HG02610 (cell line): ENCODE results near the gene NCAPG2.
A peak's percentile ranks its signal among the peaks of the same experiment; 100 is the strongest.
"Not testable (repeated sequence)": the region's sequence is repeated elsewhere in the genome, so short reads cannot be mapped to it uniquely, and the experiment has no call there.

Experiments used
- ATAC-seq: cut with Tn5 transposase; IDR thresholded peaks from one replicate; pipeline ENCODE4 v1.9.1; 2021; ENCODE audit warnings: mild to moderate bottlenecking, moderate library complexity; ENCODE audit not compliant: unreplicated experiment

NCAPG2 gene

DNA sequence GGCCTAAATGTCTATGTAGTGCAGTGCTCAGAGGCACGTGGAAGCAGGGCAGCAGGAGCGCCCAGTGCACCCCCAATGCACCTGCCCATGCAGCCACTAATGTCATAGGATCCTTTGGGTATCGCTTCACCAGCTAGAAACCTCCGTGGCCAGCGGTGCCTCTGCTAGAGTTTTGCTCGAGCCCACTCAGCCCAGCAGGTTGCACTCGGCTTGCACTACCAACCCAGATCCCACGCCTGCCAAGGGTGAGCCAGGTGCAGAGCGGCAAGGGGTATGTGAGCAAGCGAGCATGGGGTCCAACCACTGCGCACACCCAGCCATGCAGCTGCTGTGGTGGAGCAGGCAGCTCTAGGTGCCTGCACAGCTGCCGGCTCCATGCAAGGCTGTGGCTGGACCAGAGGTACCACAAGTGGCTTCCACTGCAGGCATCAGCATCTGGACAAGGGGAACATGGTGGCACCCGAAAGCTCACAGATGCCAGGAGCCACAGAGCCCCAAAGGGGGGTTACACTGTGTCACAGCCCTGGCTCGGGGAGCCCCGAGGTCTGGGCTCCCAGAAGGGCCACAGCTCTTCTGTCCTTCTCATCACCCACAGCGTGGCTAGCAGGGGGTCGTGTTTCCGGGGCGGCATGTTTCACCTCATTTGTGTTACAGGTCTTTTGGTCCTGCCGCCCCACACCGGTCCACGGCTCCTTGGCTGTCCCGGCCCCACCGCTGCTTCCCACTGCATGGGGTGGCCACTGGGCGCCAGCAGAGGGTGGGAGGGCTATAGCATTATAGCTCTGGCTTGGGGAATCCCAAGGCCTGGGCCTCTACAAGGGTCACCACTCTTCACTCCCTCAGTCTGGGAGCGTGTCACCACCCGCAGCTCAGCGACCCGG, 2.3 kb upstream of the NCAPG2 start:
- no peak for ATAC-seq

DNA sequence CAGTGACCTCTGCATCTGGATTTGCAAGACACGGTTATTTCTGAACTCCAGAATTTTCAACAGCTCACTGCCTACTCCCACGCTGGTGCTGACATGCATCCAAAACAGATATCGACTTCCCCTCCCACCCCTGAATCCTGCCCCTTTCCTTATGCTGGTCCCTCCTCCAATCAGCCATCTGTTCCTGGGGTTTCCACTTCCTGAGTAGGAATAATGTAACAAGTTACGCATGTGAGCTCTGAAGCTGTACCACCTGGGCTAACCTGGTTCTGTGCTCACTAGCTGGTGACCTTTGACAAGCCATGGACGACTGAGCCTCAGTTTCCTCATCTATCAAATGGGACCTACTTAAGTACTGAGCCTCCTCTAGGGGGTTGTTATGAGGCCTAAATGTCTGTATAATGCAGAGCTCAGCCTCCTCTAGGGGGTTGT, 1.7 kb upstream of the NCAPG2 start:
- ATAC-seq = no peak

DNA sequence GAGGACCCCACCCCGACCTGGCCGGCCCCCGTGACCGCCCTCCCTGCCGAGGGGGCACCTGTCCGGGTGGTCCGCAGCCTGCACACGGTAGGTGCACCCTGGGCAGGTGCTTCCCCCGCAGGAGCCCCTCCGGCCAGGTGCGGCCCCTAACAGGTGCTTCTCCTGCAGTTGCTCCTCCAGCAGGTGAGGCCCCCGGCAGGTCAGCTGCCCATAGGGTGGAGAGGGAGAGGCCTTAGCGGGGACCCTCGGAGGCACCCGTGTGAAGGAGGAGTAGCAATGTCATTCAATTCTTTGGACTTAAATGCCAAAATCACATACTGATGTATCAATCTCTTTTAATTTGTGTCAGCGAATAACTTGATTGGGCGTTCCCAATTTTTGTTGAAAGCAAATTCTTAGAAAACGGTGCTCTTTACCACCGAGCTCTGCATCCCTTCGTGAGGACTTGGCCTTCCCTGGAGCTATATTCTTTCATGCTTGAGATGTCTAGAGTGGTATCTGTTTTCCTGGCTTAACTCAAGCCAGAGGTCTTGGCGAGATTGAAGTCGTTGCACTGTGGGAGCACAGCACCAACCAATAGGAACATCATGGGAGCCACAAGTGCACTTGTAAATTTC, 738 bp upstream of the NCAPG2 start:
- ATAC-seq = no peak

DNA sequence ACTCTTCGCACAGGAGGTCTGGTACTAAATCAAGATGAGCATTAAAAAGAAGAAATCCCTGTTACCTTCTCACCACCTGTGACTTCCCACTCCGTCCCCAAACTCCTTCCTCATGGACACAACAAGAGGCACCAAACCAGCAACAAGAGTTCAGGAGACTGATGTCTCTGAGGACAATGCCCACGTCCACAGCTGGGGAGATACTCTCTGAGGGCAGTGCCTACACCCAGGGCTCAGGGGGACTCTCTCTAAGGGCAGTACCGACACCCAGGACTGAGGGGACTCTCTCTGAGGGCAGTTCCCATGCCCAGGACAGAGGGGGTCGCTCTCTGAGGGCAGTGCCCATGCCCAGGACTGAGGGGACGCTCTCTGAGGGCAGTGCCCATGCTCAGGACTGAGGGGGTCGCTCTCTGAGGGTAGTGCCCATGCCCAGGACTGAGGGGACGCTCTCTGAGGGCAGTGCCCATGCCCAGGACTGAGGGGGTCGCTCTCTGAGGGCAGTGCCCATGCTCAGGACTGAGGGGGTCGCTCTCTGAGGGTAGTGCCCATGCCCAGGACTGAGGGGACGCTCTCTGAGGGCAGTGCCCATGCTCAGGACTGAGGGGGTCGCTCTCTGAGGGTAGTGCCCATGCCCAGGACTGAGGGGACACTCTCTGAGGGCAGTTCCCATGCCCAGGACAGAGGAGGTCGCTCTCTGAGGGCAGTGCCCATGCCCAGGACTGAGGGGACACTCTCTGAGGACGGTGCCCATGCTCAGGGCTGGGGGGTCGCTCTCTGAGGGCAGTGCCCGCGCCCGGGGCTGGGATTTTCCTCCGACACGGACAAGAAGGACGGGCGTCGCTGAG, 703 bp downstream of the NCAPG2 start:
- not testable (repeated sequence) for ATAC-seq

DNA sequence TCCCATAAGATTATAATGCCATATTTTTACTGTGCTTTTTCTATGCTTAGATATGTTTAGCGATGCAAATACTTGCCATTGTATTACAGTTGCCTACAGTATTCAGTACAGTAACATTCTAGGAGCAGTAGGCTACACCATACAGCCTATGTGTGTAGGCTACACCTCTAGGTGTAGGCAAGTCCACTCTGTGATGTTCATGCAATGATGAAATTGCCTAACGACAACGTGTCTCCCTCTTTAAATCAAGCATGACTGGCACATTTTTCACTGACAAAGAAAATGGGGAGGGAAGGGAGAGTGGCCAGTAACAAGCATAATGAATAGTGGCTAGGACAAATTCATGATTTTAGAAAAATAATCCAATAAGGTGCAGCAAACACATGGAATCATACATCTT, 1.7 kb downstream of the NCAPG2 start:
- no peak for ATAC-seq

DNA sequence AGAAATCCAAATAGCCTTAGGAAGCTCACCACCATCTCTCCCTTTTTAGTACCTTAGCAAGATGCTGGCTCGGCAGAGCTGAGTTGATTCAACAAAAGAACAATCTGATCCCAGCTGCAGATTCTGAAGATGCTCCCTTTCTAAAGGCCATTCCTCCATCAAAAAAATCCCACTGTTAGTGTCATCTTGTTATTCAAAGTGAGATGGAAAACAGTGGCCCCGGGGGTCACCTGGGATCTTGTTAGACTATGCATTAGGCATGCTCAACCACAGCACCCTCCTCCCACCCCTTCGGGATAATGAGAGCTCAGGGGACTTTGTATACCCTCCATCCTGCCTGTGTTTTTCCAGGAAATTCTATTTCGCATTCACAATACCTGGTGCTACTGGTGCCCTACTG, 2.4 kb downstream of the NCAPG2 start:
- ATAC-seq = no peak

DNA sequence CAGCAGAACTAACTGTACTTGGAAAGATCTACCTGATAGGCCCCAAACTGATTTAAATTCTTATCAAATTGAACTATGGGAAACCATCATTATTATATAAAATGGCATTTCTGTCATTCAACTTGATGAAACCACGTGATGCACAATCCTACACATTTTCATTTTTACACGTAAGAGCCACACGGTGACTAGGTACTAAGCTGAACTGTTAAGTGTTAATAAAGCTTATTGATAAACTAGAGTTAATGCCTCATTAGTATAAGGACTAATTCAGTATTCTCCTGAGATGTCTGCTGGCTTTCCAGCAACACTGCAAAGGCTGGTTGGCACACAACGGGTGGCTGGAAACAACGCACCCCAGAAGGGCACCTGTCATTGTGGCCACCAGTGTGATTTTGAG, 4.6 kb downstream of the NCAPG2 start:
- no peak for ATAC-seq

DNA sequence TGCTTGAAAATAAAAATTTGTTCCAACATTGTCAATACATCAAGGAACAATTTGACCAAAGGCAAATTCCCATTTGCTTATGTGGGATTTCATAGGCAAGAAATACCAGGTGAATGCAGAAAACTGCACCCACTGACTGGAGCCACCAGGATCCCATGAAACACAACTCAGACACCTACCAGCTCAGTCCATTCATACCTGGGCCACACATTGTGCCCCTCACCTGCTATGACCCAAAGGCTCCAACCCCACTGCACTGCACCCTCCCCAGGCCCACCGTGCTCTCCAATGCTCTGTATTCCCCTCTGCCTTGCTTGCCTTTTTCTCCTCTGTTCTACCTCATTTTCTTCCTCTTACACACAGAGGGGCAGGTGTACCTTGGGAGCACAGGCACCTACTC, 5.3 kb downstream of the NCAPG2 start:
- ATAC-seq = no peak

DNA sequence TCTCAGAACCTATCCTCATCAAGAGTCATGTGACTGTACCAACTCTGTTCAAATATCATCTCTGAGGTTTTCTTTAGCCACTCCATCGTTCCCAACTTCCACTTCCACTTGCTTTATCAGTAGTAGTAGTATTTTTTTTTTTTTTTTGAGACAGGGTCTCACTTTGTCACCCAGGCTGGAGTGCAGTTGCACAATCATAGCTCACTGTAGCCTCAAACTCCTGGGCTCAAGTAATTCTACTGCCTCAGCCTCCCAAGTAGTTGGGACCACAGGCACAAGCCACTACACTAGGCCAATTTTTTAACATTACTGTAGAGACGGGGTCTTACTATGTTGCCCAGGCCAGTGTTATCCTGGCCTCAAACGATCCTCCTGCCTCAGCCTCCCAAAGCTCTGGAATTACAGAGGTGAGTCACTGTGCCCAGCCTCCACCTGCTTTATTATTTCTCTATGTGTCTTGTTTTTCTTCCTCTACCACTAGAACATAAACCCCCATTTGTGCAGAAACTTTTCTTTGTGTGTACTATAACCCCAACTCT, 5.9 kb downstream of the NCAPG2 start:
- no peak for ATAC-seq

DNA sequence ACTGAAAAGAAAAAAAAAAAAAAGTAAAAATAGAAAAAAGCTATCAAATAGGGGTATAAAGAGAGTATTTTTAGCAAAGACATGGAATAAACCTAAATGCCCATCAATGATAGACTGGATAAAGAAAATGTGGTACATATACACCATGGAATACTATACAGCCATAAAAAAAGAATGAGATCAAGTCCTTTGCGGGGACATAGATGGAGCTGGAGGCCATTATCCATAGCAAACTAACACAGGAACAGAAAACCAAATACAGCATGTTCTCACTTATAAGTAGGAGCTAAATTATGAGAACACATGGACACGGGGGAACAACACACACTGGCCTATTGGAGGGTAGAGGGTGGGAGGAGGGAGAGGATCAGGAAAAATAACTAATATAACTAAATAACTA, 7.0 kb downstream of the NCAPG2 start:
- ATAC-seq = not testable (repeated sequence)

DNA sequence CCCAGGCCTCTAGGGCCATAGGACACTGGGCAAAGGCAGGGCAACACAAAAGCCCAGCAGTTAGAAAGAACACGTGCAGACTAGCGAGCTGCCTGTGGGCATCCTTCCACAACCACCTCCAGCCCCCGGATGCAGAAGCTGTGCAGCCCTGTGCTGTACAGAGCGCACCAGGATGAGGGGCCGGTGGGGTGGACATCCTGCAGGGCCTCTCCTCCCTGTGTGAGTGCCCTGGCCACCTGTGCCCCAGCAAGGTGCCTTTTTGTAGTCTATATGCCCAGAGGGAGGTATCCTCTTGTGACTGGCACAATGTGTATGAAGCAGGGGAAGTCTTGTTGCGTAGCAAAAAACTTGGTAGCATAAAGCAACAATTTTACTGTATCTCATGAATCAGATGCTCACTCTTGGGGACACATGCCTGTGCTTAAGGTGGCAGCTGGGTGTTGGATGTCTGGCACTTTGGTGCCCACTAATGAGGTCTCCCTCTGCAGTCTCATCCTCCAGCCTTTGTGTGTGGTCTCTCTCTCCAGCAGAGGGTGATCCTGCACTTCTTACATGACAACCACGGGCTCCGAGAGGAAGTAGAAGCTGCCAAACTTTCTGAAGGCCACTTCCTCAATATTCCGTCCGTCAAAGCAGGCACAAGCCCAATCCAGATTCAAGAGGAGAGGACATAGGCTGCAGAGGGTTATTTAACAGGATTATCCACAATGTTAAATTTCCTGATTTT, 8.7 kb downstream of the NCAPG2 start:
- ATAC-seq = peak; percentile 89

DNA sequence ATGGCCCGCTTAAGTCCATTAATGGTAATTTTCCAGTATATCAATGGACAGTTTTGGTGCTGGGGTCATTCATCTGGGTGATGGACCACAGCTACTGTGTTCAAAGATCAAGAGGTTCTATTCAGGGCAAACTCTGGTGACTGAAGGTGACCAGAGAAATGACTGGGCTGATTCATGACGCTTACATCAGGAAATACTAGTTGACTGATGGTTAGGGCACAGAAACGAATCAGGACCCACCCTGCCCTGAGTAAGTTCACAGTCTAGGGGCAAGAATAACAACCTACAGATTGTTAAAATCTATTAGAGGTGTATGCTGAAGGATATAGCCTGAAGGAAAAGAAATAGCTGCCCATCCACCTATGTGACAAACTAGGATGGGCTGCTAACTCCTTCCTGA, 9.5 kb downstream of the NCAPG2 start:
- ATAC-seq = no peak

DNA sequence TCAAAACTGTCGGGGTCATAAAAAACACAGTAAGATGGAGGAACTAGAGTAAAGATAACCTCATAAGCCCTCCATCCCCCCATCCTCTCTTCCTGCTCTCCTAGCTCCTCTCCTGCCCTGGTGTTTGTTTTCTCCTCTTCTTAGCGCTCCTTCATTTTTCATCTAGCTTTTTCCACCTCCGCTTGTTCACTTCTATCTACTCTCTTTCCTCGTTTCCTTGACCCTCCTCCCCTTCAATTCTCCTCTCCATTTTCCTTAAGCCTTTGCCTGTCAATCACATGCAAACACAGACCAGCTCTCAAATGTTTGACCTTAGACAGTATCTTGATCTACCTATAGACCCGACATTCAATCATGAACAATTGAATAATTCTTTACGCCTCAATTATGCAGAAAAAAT, 10.0 kb downstream of the NCAPG2 start:
- no peak for ATAC-seq

DNA sequence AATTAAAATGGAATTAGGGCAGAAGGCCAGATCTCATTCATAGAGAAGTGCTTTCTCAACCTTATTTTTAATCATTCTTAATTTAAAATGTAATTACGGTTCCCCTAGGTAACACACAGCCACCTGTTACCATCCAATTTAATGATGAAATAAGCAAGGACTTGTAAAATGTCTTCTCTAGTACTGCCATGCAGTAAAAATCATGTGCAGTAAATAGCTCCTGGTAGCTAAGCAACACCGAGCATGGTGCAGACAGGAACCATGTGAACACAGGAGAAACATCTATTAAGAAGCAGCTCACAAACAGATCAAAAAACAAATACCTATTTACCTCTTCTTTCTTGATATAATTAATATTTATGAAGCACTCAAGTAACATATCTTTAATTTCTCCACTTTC, 15.1 kb downstream of the NCAPG2 start:
- ATAC-seq = no peak

DNA sequence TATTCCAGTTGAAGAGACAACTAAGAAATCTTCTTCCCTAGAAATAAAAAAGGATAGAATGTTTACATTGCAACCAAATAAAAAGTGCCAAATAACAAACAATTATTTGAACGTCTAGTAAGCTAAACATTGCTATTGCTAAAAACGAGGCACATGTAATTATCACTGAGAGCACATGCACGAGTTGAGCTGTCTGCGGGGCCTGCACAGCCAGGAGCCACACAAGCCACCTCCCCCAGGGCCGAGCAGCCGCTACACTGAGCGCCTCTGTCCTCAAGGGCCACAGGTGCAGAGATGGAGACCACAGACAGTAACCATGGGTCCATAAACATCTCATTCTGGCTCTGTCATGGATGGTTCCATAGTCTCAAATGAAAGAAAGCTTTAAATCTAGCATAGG, 17.2 kb downstream of the NCAPG2 start:
- ATAC-seq = no peak

DNA sequence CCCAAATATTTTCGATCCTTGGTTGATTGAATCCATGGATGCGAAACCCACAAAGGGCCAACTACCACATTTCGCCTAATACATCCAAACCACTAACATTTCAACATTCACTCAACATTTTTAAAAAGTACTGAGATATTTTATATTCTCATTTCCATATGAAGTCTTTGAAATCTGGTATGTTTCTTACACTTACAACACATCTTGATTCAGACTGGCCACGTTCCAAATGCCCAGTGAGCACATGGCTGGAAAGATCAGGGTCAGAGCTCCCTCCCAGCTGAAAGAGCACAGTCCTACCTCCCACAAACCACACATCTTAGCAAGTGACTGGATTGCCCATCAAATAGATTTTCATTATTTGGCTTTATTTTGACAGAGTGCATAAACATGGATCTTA, 18.9 kb downstream of the NCAPG2 start:
- no peak for ATAC-seq

DNA sequence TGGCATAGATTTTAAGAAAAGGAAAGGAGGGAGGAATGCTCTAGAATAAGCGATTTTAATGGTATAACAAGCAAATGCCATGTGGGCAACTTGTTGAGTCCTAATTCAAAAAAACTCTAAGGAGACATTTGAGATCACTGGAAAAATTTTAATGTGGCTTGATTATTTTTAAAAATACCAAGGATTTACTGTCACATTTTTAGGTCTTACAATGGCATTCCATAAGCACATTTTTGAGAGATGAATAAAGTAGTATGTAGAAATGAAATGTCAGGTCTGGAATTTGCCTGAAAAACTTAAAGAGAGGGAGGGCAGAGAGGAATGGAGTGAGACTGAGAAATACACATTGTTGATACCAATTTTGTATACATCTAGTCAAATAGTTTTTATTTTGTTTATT, 20.3 kb downstream of the NCAPG2 start:
- ATAC-seq = no peak

DNA sequence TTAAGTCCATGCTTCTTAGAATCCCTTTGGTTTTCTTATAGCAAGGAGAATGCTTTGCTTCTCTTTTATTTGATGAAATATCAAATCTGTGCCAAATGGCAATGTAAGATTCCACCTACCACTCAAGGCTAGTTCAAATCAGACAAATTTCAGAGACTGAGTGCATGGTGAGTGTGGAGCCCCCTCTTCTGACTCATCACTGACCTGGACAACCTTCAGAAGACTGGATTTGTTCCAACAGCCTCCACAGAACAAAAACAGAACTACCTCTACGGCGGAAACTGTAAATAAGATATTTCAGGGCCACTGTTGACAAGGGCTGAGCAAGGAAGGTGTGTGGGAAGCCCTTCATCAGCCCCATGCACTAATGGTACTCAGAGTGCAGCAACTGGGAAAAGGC, 21.1 kb downstream of the NCAPG2 start:
- no peak for ATAC-seq

DNA sequence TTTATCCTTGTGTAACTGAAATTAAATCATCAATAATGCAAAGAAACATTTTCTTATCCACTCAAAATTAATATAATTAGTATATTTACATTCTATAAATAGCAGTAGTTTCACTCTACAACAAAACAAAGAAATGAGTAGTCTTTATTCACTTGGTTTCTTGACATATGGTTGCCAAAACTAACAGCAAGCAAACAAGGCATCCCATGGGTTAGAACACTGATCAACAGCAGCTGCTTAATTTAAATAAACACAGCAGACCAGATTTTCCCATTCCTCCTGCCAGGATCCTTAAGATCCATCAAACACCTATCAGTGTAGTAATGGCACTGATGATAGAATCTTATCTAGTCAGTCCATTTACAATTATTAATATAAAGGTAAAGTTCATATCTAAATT, 22.1 kb downstream of the NCAPG2 start:
- ATAC-seq = no peak

DNA sequence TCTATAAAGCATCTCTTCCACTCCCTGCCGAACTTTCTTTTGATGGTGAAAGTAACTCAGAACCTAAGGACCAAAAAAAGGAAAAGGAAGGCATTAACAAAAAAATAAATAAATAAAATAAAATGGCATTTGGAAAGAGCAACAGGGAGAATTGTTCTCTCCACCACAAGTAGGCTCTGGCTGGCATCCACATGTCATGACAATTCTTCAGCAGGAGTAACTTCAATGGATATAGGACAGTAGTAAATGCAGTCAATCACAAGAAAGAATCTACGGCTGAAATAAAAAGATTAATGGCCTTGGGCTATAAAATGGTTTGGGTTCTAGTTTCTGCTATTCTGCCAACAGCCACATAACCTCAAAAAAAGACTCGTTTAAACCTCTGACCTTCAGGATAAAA, 23.9 kb downstream of the NCAPG2 start:
- no peak for ATAC-seq

DNA sequence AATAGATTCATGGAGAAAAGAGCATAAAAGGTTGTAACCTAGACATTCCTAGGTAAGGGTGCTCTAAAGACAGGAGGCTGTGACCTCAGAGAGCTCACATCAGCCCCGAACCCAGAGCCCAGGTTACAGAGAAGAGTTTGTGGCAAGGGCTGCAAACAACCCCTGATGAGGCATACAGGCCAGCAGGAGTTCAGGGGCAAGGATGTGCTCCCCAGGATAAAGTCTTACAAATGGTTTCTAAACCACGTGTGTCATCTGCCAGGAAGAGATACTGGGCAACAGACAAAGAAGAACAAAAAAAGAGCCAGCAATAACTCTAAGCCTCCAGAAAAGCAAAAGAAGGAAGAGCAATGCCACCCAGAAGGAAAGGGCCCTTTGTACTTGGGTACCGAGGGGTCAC, 27.7 kb downstream of the NCAPG2 start:
- ATAC-seq = no peak
